MM.1S (cell line): Measurements from ENCODE around the gene HNRNPA3.

ENCODE experiments used
- DNase-seq: peaks from one replicate; pipeline ENCODE4 v3.0.0-alpha.2; 2015
- H2AFZ ChIP-seq: fragments of 300-600 bp; sonication (generic); 2 replicates; pipeline ENCODE4 v1.6.0; 2016; ENCODE audit warnings: antibody characterized with exemption, low read length
- H3F3A ChIP-seq: fragments of 300-600 bp; sonication (generic); 2 replicates; pipeline ENCODE4 v1.6.1; 2016; ENCODE audit warnings: mild to moderate bottlenecking, antibody characterized with exemption, low read length, moderate library complexity, mixed read lengths; ENCODE audit not compliant: insufficient read depth
- H3K27ac ChIP-seq: fragments of 300-600 bp; sonication (generic); 2 replicates; pipeline ENCODE4 v1.5.1; 2016; ENCODE audit warnings: mild to moderate bottlenecking, low read length
- H3K27me3 ChIP-seq: fragments of 300-600 bp; sonication (generic); replicated peaks from 2 replicates; pipeline ENCODE4 v1.6.0; 2016; ENCODE audit warnings: low read length; ENCODE audit not compliant: insufficient read depth
- H3K36me3 ChIP-seq: fragments of 300-600 bp; sonication (generic); replicated peaks from 2 replicates; pipeline ENCODE4 v1.6.1; 2016; ENCODE audit warnings: mild to moderate bottlenecking, low read length, mixed read lengths; ENCODE audit not compliant: insufficient read depth
- H3K4me1 ChIP-seq: fragments of 300-600 bp; sonication (generic); 2 replicates; pipeline ENCODE4 v1.6.1; 2016; ENCODE audit warnings: low read length, mixed read lengths
- H3K4me2 ChIP-seq: fragments of 300-600 bp; sonication (generic); 2 replicates; pipeline ENCODE4 v1.6.0; 2016; ENCODE audit warnings: low read depth, low read length
- H3K4me3 ChIP-seq: fragments of 300-600 bp; sonication (generic); 2 replicates; pipeline ENCODE4 v1.5.1; 2016; ENCODE audit warnings: low read length, mixed read lengths
- H3K79me2 ChIP-seq: fragments of 300-600 bp; sonication (generic); 2 replicates; pipeline ENCODE4 v1.6.1; 2016; ENCODE audit warnings: mixed run types, low read length, mixed read lengths
- H3K9ac ChIP-seq: fragments of 300-600 bp; sonication (generic); 2 replicates; pipeline ENCODE4 v1.6.1; 2016; ENCODE audit warnings: low read length, mixed read lengths
- H3K9me2 ChIP-seq: fragments of 300-600 bp; sonication (generic); replicated peaks from 2 replicates; pipeline ENCODE4 v1.6.1; 2016; ENCODE audit warnings: mild to moderate bottlenecking, low read length, mixed read lengths; ENCODE audit not compliant: insufficient read depth
- H3K9me3 ChIP-seq: fragments of 300-600 bp; sonication (generic); replicated peaks from 2 replicates; pipeline ENCODE4 v1.6.1; 2016; ENCODE audit warnings: mild to moderate bottlenecking, low read length, mixed read lengths; ENCODE audit not compliant: insufficient read depth
- H4K20me1 ChIP-seq: fragments of 300-600 bp; sonication (generic); 2 replicates; pipeline ENCODE4 v1.6.1; 2016; ENCODE audit warnings: mild to moderate bottlenecking, low read length, moderate library complexity, mixed read lengths; ENCODE audit not compliant: insufficient read depth
- CTCF ChIP-seq: fragments of 300-600 bp; sonication (generic); IDR thresholded peaks from 2 replicates; pipeline ENCODE4 v1.5.1; 2016; ENCODE audit warnings: antibody characterized with exemption, low read length, mixed read lengths
- EZH2 ChIP-seq: fragments of 300-600 bp; sonication (generic); optimal IDR thresholded peaks from 2 replicates; pipeline ENCODE3; 2017; ENCODE audit warnings: low read depth, mild to moderate bottlenecking, antibody characterized with exemption, low read length, mixed read lengths
- EZH2phosphoT487 ChIP-seq: fragments of 300-600 bp; sonication (generic); IDR thresholded peaks from 2 replicates; pipeline ENCODE4 v1.6.1; 2018; ENCODE audit warnings: antibody characterized with exemption, low read length

The HNRNPA3 gene

DNA sequence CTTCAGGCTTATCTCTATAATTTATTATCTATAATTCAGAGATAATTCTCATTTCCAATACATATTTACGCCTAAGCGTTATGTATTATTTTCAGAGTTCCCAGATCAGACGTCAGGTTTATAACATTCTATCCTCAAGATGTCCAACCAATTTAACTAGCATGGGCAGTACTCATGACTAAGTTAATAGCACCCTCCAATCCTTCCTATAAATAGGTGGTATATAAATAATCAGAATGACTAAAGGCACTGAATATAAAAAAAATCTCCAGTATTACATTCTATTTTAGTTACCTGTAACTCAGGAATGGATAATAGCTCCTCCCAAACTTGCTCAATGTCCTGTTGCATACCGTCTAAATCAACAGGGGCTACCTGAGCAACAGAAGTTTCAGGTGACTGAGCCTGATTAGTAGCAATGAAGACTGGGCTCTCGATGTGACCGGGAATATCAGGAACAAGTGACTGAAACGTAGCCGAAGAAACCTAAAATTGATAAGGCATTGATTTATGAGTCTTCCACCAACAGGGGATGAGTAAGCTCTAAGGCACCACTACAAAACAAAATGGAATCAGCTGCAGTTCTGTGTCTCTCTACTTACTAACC is 19.6 kb downstream of the HNRNPA3 start:
- Histone ChIP-seq H2AFZ (no peak overlapping the region), H4K20me1 (peaks cover 4% of the 10 kb centered on the region; the same call in 1 of the 2 replicates), H3K9ac (no peak overlapping the region), H3K36me3 (peaks cover 9% of the 10 kb centered on the region), H3K27me3 (no peaks in the 10 kb centered on the region), H3F3A (peaks cover 34% of the 10 kb centered on the region), H3K27ac (no peak overlapping the region), H3K9me3 (no peaks in the 10 kb centered on the region), H3K4me3 (no peak overlapping the region), H3K9me2 (no peaks in the 10 kb centered on the region), H3K4me1 (no peaks in the 10 kb centered on the region), H3K79me2 (peaks cover 23% of the 10 kb centered on the region), H3K4me2 (no peak overlapping the region)
- no peak for DNase-seq
- TF ChIP-seq EZH2 = no peak
- no peak for TF ChIP-seq EZH2phosphoT487
- TF ChIP-seq CTCF = no peak

DNA sequence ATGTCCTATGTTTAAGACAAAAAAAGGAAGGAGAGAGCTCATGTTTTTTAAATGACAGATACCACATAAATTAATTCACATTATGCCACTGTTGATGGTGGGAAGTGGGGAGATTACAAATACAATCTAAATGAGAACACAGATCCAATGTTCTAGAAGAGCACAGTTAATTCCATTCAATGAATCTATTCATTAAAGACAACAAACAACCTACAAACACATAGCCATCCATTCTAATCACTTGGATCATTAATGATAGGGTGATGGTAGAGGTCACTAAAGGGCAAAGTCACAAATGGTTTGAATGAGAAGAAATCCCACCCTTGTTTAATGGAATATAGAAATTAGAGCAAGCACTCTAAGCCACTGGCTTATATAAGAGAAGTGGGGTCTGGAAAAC is 21.7 kb downstream of the HNRNPA3 start:
- H3K79me2 ChIP-seq = peaks cover 43% of the 10 kb centered on the region
- H3K4me2 ChIP-seq = no peak overlapping the region
- peaks cover 9% of the 10 kb centered on the region for H3K36me3 ChIP-seq
- TF ChIP-seq EZH2phosphoT487 (no peak), EZH2 (no peak), CTCF (no peak)
- H4K20me1 ChIP-seq = peaks cover 4% of the 10 kb centered on the region; the same call in 1 of the 2 replicates
- DNase-seq = no peak
- H3K4me3 ChIP-seq = no peak overlapping the region
- no peak overlapping the region for H3K27ac ChIP-seq
- no peaks in the 10 kb centered on the region for H3K4me1 ChIP-seq
- no peak overlapping the region for H3K9ac ChIP-seq
- peaks cover 23% of the 10 kb centered on the region for H3F3A ChIP-seq
- H3K9me3 ChIP-seq = no peaks in the 10 kb centered on the region
- H2AFZ ChIP-seq = no peak overlapping the region
- no peaks in the 10 kb centered on the region for H3K27me3 ChIP-seq
- no peaks in the 10 kb centered on the region for H3K9me2 ChIP-seq

- Histone ChIP-seq H3K9ac (no peak overlapping the region), H4K20me1 (peaks cover 4% of the 10 kb centered on the region; the same call in 1 of the 2 replicates), H3K9me3 (no peaks in the 10 kb centered on the region), H3K4me3 (no peak overlapping the region), H3K79me2 (peaks cover 60% of the 10 kb centered on the region), H3K27me3 (no peaks in the 10 kb centered on the region), H3K9me2 (no peaks in the 10 kb centered on the region), H3K27ac (no peak overlapping the region), H2AFZ (no peak overlapping the region), H3K36me3 (peaks cover 9% of the 10 kb centered on the region), H3K4me2 (no peak overlapping the region), H3K4me1 (peaks cover 11% of the 10 kb centered on the region), H3F3A (peaks cover 10% of the 10 kb centered on the region; the same call in 1 of the 2 replicates)
- TF ChIP-seq EZH2phosphoT487 (no peak), CTCF (no peak), EZH2 (no peak)
- no peak for DNase-seq
Observed at GRCh38 chr2:177235855-177236437, 23.4 kb downstream of the HNRNPA3 start.
